NT2/D1 (cell line): Measurements from ENCODE around the gene CADM2.
A peak's percentile ranks its signal among the peaks of the same experiment; 100 is the strongest.

Experiments used
- DNase-seq: peaks from one replicate; pipeline ENCODE4 v3.0.0-alpha.2; 2011; ENCODE audit warnings: low read depth, low spot score
- H3K27me3 ChIP-seq: 2 replicates; pipeline ENCODE4 v1.6.0; 2011; ENCODE audit warnings: mild to moderate bottlenecking; ENCODE audit not compliant: insufficient read length, insufficient read depth
- H3K36me3 ChIP-seq: 2 replicates; pipeline ENCODE4 v1.6.1; 2011; ENCODE audit warnings: mild to moderate bottlenecking, low read length, mixed read lengths; ENCODE audit not compliant: insufficient read depth, insufficient read length
- H3K4me1 ChIP-seq: 2 replicates; pipeline ENCODE4 v1.5.1; 2011; ENCODE audit not compliant: insufficient read depth, insufficient read length
- H3K4me3 ChIP-seq: 2 replicates; pipeline ENCODE4 v1.5.1; 2011; ENCODE audit warnings: low read depth; ENCODE audit not compliant: insufficient read length
- H3K9ac ChIP-seq: 2 replicates; pipeline ENCODE4 v1.6.0; 2011; ENCODE audit warnings: low read depth; ENCODE audit not compliant: insufficient read length
- H3K9me3 ChIP-seq: 2 replicates; pipeline ENCODE4 v1.5.1; 2011; ENCODE audit warnings: mild to moderate bottlenecking, low read length; ENCODE audit not compliant: insufficient read depth
- SUZ12 ChIP-seq: IDR thresholded peaks from 2 replicates; pipeline ENCODE4 v1.6.1; 2011; ENCODE audit not compliant: insufficient read length, insufficient read depth; ENCODE audit errors: extremely low read depth
- YY1 ChIP-seq: IDR thresholded peaks from 2 replicates; pipeline ENCODE4 v1.6.1; 2011; ENCODE audit not compliant: insufficient read length, insufficient read depth
- ZNF274 ChIP-seq: IDR thresholded peaks from 2 replicates; pipeline ENCODE4 v1.6.1; 2011; ENCODE audit warnings: mild to moderate bottlenecking, low read depth, low read length

Gene CADM2

GRCh38 chr3:85560088-85560785, 601.4 kb downstream of the CADM2 start:
- TF ChIP-seq ZNF274 (no peak), SUZ12 (no peak), YY1 (no peak)
- no peak overlapping the region for H3K9ac ChIP-seq
- no peak overlapping the region for H3K4me3 ChIP-seq
- H3K4me1 ChIP-seq: no peaks in the 10 kb centered on the region
- H3K36me3 ChIP-seq: no peaks in the 10 kb centered on the region
- DNase-seq: no peak
- no peaks in the 10 kb centered on the region for H3K27me3 ChIP-seq
- H3K9me3 ChIP-seq: no peaks in the 10 kb centered on the region

GRCh38 chr3:85567071-85567676, 608.4 kb downstream of the CADM2 start:
- no peaks in the 10 kb centered on the region for H3K27me3 ChIP-seq
- H3K9me3 ChIP-seq: no peaks in the 10 kb centered on the region
- no peak overlapping the region for H3K9ac ChIP-seq
- TF ChIP-seq ZNF274: no peak
- TF ChIP-seq SUZ12: no peak
- TF ChIP-seq YY1: no peak
- H3K36me3 ChIP-seq: no peaks in the 10 kb centered on the region
- peak; percentile 63 for DNase-seq
- H3K4me1 ChIP-seq: no peaks in the 10 kb centered on the region
- H3K4me3 ChIP-seq: no peak overlapping the region

- no peak for DNase-seq
- Histone ChIP-seq H3K4me1 (no peaks in the 10 kb centered on the region), H3K9me3 (no peaks in the 10 kb centered on the region), H3K27me3 (no peaks in the 10 kb centered on the region), H3K4me3 (no peak overlapping the region), H3K36me3 (no peaks in the 10 kb centered on the region), H3K9ac (no peak overlapping the region)
- TF ChIP-seq YY1 (no peak), ZNF274 (no peak), SUZ12 (no peak)
Measured at GRCh38 chr3:85570819-85571218, 612.0 kb downstream of the CADM2 start.

GRCh38 chr3:85571835-85572234, 613.0 kb downstream of the CADM2 start:
- no peak for DNase-seq
- Histone ChIP-seq H3K4me1 (no peaks in the 10 kb centered on the region), H3K4me3 (no peak overlapping the region), H3K9ac (no peak overlapping the region), H3K36me3 (no peaks in the 10 kb centered on the region), H3K27me3 (no peaks in the 10 kb centered on the region), H3K9me3 (no peaks in the 10 kb centered on the region)
- TF ChIP-seq ZNF274: no peak

GRCh38 chr3:85572426-85572825, 613.6 kb downstream of the CADM2 start:
- H3K36me3 ChIP-seq: no peaks in the 10 kb centered on the region
- no peak overlapping the region for H3K9ac ChIP-seq
- H3K9me3 ChIP-seq: no peaks in the 10 kb centered on the region
- no peak for TF ChIP-seq YY1
- TF ChIP-seq SUZ12: no peak
- TF ChIP-seq ZNF274: no peak
- no peaks in the 10 kb centered on the region for H3K4me1 ChIP-seq
- H3K4me3 ChIP-seq: no peak overlapping the region
- no peak for DNase-seq
- no peaks in the 10 kb centered on the region for H3K27me3 ChIP-seq

GRCh38 chr3:85572978-85573377, 614.2 kb downstream of the CADM2 start:
- TF ChIP-seq SUZ12: no peak
- TF ChIP-seq ZNF274: no peak
- no peak for TF ChIP-seq YY1
- no peaks in the 10 kb centered on the region for H3K9me3 ChIP-seq

GRCh38 chr3:85574006-85574705, 615.4 kb downstream of the CADM2 start:
- DNase-seq: no peak
- Histone ChIP-seq H3K36me3 (no peaks in the 10 kb centered on the region), H3K9me3 (no peaks in the 10 kb centered on the region), H3K4me1 (no peaks in the 10 kb centered on the region), H3K9ac (no peak overlapping the region), H3K4me3 (no peak overlapping the region), H3K27me3 (no peaks in the 10 kb centered on the region)
- TF ChIP-seq YY1 (no peak), SUZ12 (no peak), ZNF274 (no peak)

More at GRCh38 chr3:85572978-85573377, 614.2 kb downstream of the CADM2 start:
- H3K36me3 ChIP-seq: no peaks in the 10 kb centered on the region
- no peaks in the 10 kb centered on the region for H3K27me3 ChIP-seq
- H3K4me3 ChIP-seq: no peak overlapping the region
- DNase-seq: no peak
- H3K9ac ChIP-seq: no peak overlapping the region
- no peaks in the 10 kb centered on the region for H3K4me1 ChIP-seq
